HL-60 (cell line): ENCODE results near the gene AOPEP.

Source experiments
- DNase-seq, 2 experiments: peaks; one replicate each; pipeline ENCODE4 v3.0.0-alpha.2; 2010 to 2020; ENCODE audit warnings: low read depth in 1 of 2, low spot score in 1 of 2
- H3K27ac ChIP-seq: fragments of 250-450 bp; sonication (Bioruptor Pico); replicated peaks from 2 replicates; pipeline ENCODE4 v1.5.1; 2020; ENCODE audit warnings: mild to moderate bottlenecking, moderate library complexity
- H3K27me3 ChIP-seq: fragments of 250-450 bp; sonication (Bioruptor Pico); 2 replicates; pipeline ENCODE4 v1.5.1; 2021; ENCODE audit warnings: mild to moderate bottlenecking, moderate library complexity; ENCODE audit not compliant: insufficient read depth, poor library complexity, severe bottlenecking
- H3K4me3 ChIP-seq: replicated peaks from 2 replicates; pipeline ENCODE4 v1.5.1; 2011; ENCODE audit warnings: mild to moderate bottlenecking, control low read depth, low read length; ENCODE audit not compliant: insufficient read depth
- CTCF ChIP-seq: IDR thresholded peaks from one replicate; pipeline ENCODE4 v1.5.1; 2011; ENCODE audit warnings: low read length, control low read depth, inconsistent platforms; ENCODE audit not compliant: insufficient read depth
- GABPA ChIP-seq: IDR thresholded peaks from 2 replicates; pipeline ENCODE4 v1.6.1; 2012; ENCODE audit warnings: low read depth
- POLR2AphosphoS5 ChIP-seq: IDR thresholded peaks from 2 replicates; pipeline ENCODE4 v1.6.1; 2012; ENCODE audit warnings: low read depth
- REST ChIP-seq: IDR thresholded peaks from 2 replicates; pipeline ENCODE4 v1.6.1; 2012; ENCODE audit warnings: low read depth; ENCODE audit not compliant: insufficient replicate concordance
- SPI1 ChIP-seq: IDR thresholded peaks from 2 replicates; pipeline ENCODE4 v1.6.1; 2012; ENCODE audit warnings: low read depth, mild to moderate bottlenecking, borderline replicate concordance

AOPEP gene

GRCh38 chr9:95078511-95078910, 352.0 kb downstream of the AOPEP start:
- Histone ChIP-seq H3K4me3 (no peak overlapping the region), H3K27me3 (no peaks in the 10 kb centered on the region), H3K27ac (no peak overlapping the region)
- no peak for DNase-seq
- TF ChIP-seq POLR2AphosphoS5 (no peak), REST (no peak), CTCF (no peak), GABPA (no peak), SPI1 (no peak)

GRCh38 chr9:95078939-95079338, 352.4 kb downstream of the AOPEP start:
- no peak for DNase-seq
- TF ChIP-seq REST: no peak
- TF ChIP-seq CTCF: no peak
- no peak for TF ChIP-seq GABPA
- TF ChIP-seq POLR2AphosphoS5: no peak
- TF ChIP-seq SPI1: no peak
- Histone ChIP-seq H3K4me3 (no peak overlapping the region), H3K27ac (no peak overlapping the region), H3K27me3 (no peaks in the 10 kb centered on the region)

- Histone ChIP-seq H3K4me3 (no peak overlapping the region), H3K27ac (no peak overlapping the region), H3K27me3 (no peaks in the 10 kb centered on the region)
- no peak for DNase-seq
- TF ChIP-seq GABPA: no peak
- no peak for TF ChIP-seq SPI1
- no peak for TF ChIP-seq POLR2AphosphoS5
- no peak for TF ChIP-seq REST
- TF ChIP-seq CTCF: no peak
Observed at GRCh38 chr9:95079461-95079860, 353.0 kb downstream of the AOPEP start.
